Upper lobe of left lung (tissue), 6 donors: ENCODE measurements around the gene KRTAP5-1. TPM values are rescaled to one million over a fixed set of nuclear protein-coding genes. Genes with fewer than 3 reads are reported as not detected.

Experiments used
- ATAC-seq, 2 donors: fragments of 200-7000 bp; cut with Tn5 transposase; one replicate each; pipeline ENCODE4 v1.9.1; 2022; ENCODE audit warnings: mild to moderate bottlenecking in 2 of 2, moderate library complexity in 2 of 2; ENCODE audit not compliant: low FRiP score in 2 of 2
- DNase-seq, 2 donors: peaks; one replicate each; pipeline ENCODE4 v3.0.0-alpha.2; 2019 to 2020
- H3K27ac ChIP-seq, 4 donors: fragments of 200-600 bp; sonication (generic); one replicate each; pipeline ENCODE4 v1.5.1; 2016 to 2019
- H3K27me3 ChIP-seq, 4 donors: fragments of 200-600 bp; sonication (generic); one replicate each; pipeline ENCODE4 v1.5.1; 2017 to 2019
- H3K36me3 ChIP-seq, 4 donors: fragments of 200-600 bp; sonication (generic); one replicate each; pipeline ENCODE4 v1.5.1; 2016 to 2019
- H3K4me1 ChIP-seq, 4 donors: fragments of 200-600 bp; sonication (generic); one replicate each; pipeline ENCODE4 v1.5.1; 2018 to 2019
- H3K4me3 ChIP-seq, 4 donors: fragments of 200-600 bp; sonication (generic); one replicate each; pipeline ENCODE4 v1.5.1; 2017 to 2019; ENCODE audit warnings: mild to moderate bottlenecking in 2 of 4, moderate library complexity in 1 of 4
- H3K9me3 ChIP-seq, 4 donors: fragments of 200-600 bp; sonication (generic); one replicate each; pipeline ENCODE4 v1.5.1; 2018 to 2019
- CTCF ChIP-seq, 6 experiments: fragments of 450-650 bp in 4 of 6; fragments of 200-600 bp in 2 of 6; sonication (generic) in 2 of 6; IDR thresholded peaks; one replicate each; pipeline ENCODE4 v1.5.1; 2016 to 2019; ENCODE audit warnings: antibody characterized with exemption in 6 of 6
- EP300 ChIP-seq, 4 donors: sonication (generic); formaldehyde crosslinking; IDR thresholded peaks; one replicate each; pipeline ENCODE4 v1.5.1; 2017; ENCODE audit warnings: antibody characterized with exemption in 4 of 4, control low read depth in 2 of 4
- POLR2A ChIP-seq, 4 donors: fragments of 450-650 bp; IDR thresholded peaks; one replicate each; pipeline ENCODE4 v1.5.1; 2016 to 2017; ENCODE audit warnings: antibody characterized with exemption in 4 of 4, mild to moderate bottlenecking in 2 of 4
- POLR2AphosphoS5 ChIP-seq, 2 donors: sonication (generic); formaldehyde crosslinking; IDR thresholded peaks; one replicate each; pipeline ENCODE4 v1.5.1; 2017; ENCODE audit warnings: antibody characterized with exemption in 2 of 2
- WGBS, 2 donors: methylation state at CpG; one replicate each; pipeline ENCODE4 v1.1.5; 2017 to 2018; 5-methylcytosine and 5-hydroxymethylcytosine counted together
- total RNA-seq, 6 donors: library from RNA; depleted of rRNA in 4 of 6; stranded (reverse); fragments of >200 nt in 4 of 6; gene quantifications; one replicate each; pipeline versions ENCODE4 v1.1.0 to v1.2.1, GENCODE V29; 2016 to 2021
- donor health status: DM: no; HTN: no; CAD: no; lungs with moderate emphysema.
- donor health status: DM: no; HTN: yes; CAD: no; lungs with severe emphysema.

The KRTAP5-1 gene
- total RNA-seq, 6 donors from 2014 or later: not detected

- DNase-seq: peak; percentile 88 to 92
- Histone ChIP-seq H3K4me3 (peak overlapping the region in 3 of 4 donors; percentile 37 to 53 (median 53)), H3K27me3 (peaks cover 0 to 27% (median 12%) of the 10 kb centered on the region in 4 donors), H3K36me3 (no peaks in the 10 kb centered on the region), H3K9me3 (no peaks in the 10 kb centered on the region), H3K27ac (peak overlapping the region in 3 of 4 donors; percentile 52 to 81 (median 77)), H3K4me1 (peaks cover 25 to 32% (median 29%) of the 10 kb centered on the region in 4 donors)
- 6 to 15% methylated on average over 11 to 29 of the region's 34 CpGs for WGBS, 2 donors
- TF ChIP-seq EP300 (IDR thresholded peaks at IDR 0.05) (peak in 1 of 4 donors; percentile 49), POLR2A (IDR thresholded peaks at IDR 0.05) (peak in 3 of 4 donors; percentile 29 to 67 (median 36)), CTCF (IDR thresholded peaks at IDR 0.05) (no peak), POLR2AphosphoS5 (IDR thresholded peaks at IDR 0.05) (peak; percentile 30 to 84)
- ATAC-seq: peak; percentile 48 to 85
These were observed 36.6 kb downstream of the KRTAP5-1 start for GRCh38 chr11:1548221-1549070.

GRCh38 chr11:1547467-1548098 lies 37.5 kb downstream of the KRTAP5-1 start:
- WGBS, 2 donors: 8 to 11% methylated on average over 5 to 28 of the region's 33 CpGs
- peak in 1 of 2 donors; percentile 70 for DNase-seq
- peaks cover 25 to 32% (median 29%) of the 10 kb centered on the region in 4 donors for H3K4me1 ChIP-seq
- peaks cover 0 to 27% (median 12%) of the 10 kb centered on the region in 4 donors for H3K27me3 ChIP-seq
- no peak for TF ChIP-seq POLR2AphosphoS5 (IDR thresholded peaks at IDR 0.05)
- TF ChIP-seq EP300 (IDR thresholded peaks at IDR 0.05): no peak
- TF ChIP-seq POLR2A (IDR thresholded peaks at IDR 0.05): no peak
- no peak for TF ChIP-seq CTCF (IDR thresholded peaks at IDR 0.05)
- peak overlapping the region in 3 of 4 donors; percentile 52 to 81 (median 77) for H3K27ac ChIP-seq
- H3K36me3 ChIP-seq: no peaks in the 10 kb centered on the region
- H3K9me3 ChIP-seq: no peaks in the 10 kb centered on the region
- peak in 1 of 2 donors; percentile 9 for ATAC-seq
- peak overlapping the region in 3 of 4 donors; percentile 37 to 53 (median 53) for H3K4me3 ChIP-seq

- Histone ChIP-seq H3K27ac (peak overlapping the region in 2 of 4 donors; percentile 52 to 77), H3K4me1 (peaks cover 25 to 32% (median 29%) of the 10 kb centered on the region in 4 donors), H3K27me3 (peaks cover 0 to 27% (median 12%) of the 10 kb centered on the region in 4 donors), H3K36me3 (no peaks in the 10 kb centered on the region), H3K9me3 (no peaks in the 10 kb centered on the region), H3K4me3 (peak overlapping the region in 3 of 4 donors; percentile 37 to 53 (median 53))
- peak in 1 of 4 donors; percentile 26 for TF ChIP-seq POLR2A (IDR thresholded peaks at IDR 0.05)
- TF ChIP-seq POLR2AphosphoS5 (IDR thresholded peaks at IDR 0.05): no peak
- no peak for TF ChIP-seq EP300 (IDR thresholded peaks at IDR 0.05)
- TF ChIP-seq CTCF (IDR thresholded peaks at IDR 0.05): peak; percentile 72 to 93 (median 83)
- 0% methylated on average over 1 of the region's 106 CpGs; no CpG with 5 or more reads in 1 of the 2 donors for WGBS, 2 donors
- DNase-seq: peak; percentile 60 to 93
- ATAC-seq: peak; percentile 24 to 74
These were observed 38.3 kb downstream of the KRTAP5-1 start for GRCh38 chr11:1546536-1547466.

GRCh38 chr11:1546077-1546535 lies 39.0 kb downstream of the KRTAP5-1 start:
- TF ChIP-seq POLR2A (IDR thresholded peaks at IDR 0.05): no peak
- TF ChIP-seq POLR2AphosphoS5 (IDR thresholded peaks at IDR 0.05): no peak
- no peak for TF ChIP-seq CTCF (IDR thresholded peaks at IDR 0.05)
- TF ChIP-seq EP300 (IDR thresholded peaks at IDR 0.05): no peak
- Histone ChIP-seq H3K27ac (peak overlapping the region in 1 of 4 donors; percentile 77), H3K4me1 (peaks cover 25 to 32% (median 29%) of the 10 kb centered on the region in 4 donors), H3K4me3 (peak overlapping the region in 2 of 4 donors; percentile 53), H3K36me3 (no peaks in the 10 kb centered on the region), H3K27me3 (peaks cover 0 to 27% (median 12%) of the 10 kb centered on the region in 4 donors), H3K9me3 (no peaks in the 10 kb centered on the region)
- DNase-seq (peak in 1 of 2 donors; percentile 63), ATAC-seq (no peak)
- WGBS, 2 donors: 8 to 30% methylated on average over 2 to 17 of the region's 18 CpGs
